Panc1 (cell line): ENCODE results near the gene SPACA7.

Experiments
- CTCF ChIP-seq: fragments of 450-650 bp; IDR thresholded peaks from 2 replicates; pipeline ENCODE4 v1.5.1; 2017; ENCODE audit warnings: mild to moderate bottlenecking
- POLR2AphosphoS5 ChIP-seq: IDR thresholded peaks from 2 replicates; pipeline ENCODE4 v1.6.1; 2012; ENCODE audit warnings: mild to moderate bottlenecking, low read depth, low read length, moderate library complexity
- REST ChIP-seq, 2 experiments: IDR thresholded peaks; 2 replicates each; pipeline ENCODE4 v1.6.1; 2011 to 2012; ENCODE audit warnings: low read depth in 2 of 2, control low read depth in 1 of 2, low read length in 1 of 2, mild to moderate bottlenecking in 1 of 2, moderate library complexity in 1 of 2; ENCODE audit not compliant: insufficient read depth in 1 of 2
- TCF7L2 ChIP-seq: IDR thresholded peaks from 2 replicates; pipeline ENCODE4 v1.6.1; 2011; ENCODE audit warnings: mild to moderate bottlenecking, low read depth, low read length, inconsistent platforms

DNA sequence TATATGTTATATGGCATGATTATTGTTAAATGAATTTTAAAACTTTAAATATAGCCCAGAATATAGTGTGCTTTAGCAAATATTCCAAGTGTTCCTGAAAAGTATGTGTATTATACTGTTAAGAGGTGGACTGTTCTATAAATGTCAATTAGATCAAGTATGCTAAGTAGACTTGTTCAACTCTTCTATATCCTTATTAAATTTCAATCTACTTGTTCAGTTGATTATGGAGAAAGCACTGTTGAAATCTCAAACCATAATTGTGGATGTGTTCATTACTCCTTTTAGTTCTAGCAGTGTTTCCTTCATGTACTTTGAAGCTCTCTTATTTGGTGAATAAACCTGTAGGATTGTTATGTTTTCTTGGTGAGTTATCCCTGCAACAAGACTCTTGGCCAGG is 52.5 kb downstream of the SPACA7 start:
- TF ChIP-seq POLR2AphosphoS5 (no peak), CTCF (no peak), TCF7L2 (no peak), REST (IDR thresholded peaks at IDR 0.05; ENCODE audit: insufficient read depth in 1 of 2, low read depth in 2 of 2, low read length in 1 of 2) (no peak)
